Measurements from ENCODE around the gene SLC7A7.
"Not testable (repeated sequence)": the region's sequence is repeated elsewhere in the genome, so short reads cannot be mapped to it uniquely, and the experiment has no call there.

SLC7A7 gene

GRCh38 chr14:22798528-22798927 is 16.7 kb downstream of the SLC7A7 start:
- no peak overlapping the region for H3K27ac ChIP-seq
- TF ChIP-seq CTCF (conservative IDR thresholded peaks at IDR 0.05) = no peak
- no peak for TF ChIP-seq ZFX (IDR thresholded peaks at IDR 0.05)

- no peak overlapping the region for H3K27ac ChIP-seq
- TF ChIP-seq CTCF (conservative IDR thresholded peaks at IDR 0.05) (no peak), ZFX (IDR thresholded peaks at IDR 0.05) (no peak)
Measured at GRCh38 chr14:22797017-22797917, 18.0 kb downstream of the SLC7A7 start.

GRCh38 chr14:22796087-22796707 is 19.0 kb downstream of the SLC7A7 start:
- no peak for TF ChIP-seq CTCF (conservative IDR thresholded peaks at IDR 0.05)
- TF ChIP-seq ZFX (IDR thresholded peaks at IDR 0.05) = no peak
- no peak overlapping the region for H3K27ac ChIP-seq

- no peak overlapping the region for H3K27ac ChIP-seq
- TF ChIP-seq CTCF (conservative IDR thresholded peaks at IDR 0.05) = no peak
- TF ChIP-seq ZFX (IDR thresholded peaks at IDR 0.05) = no peak
Measured at GRCh38 chr14:22794551-22794951, 20.7 kb downstream of the SLC7A7 start.

- TF ChIP-seq CTCF (conservative IDR thresholded peaks at IDR 0.05) = no peak
- TF ChIP-seq ZFX (IDR thresholded peaks at IDR 0.05) = no peak
- no peak overlapping the region for H3K27ac ChIP-seq
Measured at GRCh38 chr14:22793976-22794375, 21.3 kb downstream of the SLC7A7 start.

- H3K27ac ChIP-seq = not testable (repeated sequence)
Measured at GRCh38 chr14:22793550-22793949, 21.7 kb downstream of the SLC7A7 start.

- TF ChIP-seq CTCF (conservative IDR thresholded peaks at IDR 0.05) (no peak), ZFX (IDR thresholded peaks at IDR 0.05) (no peak)
Measured at GRCh38 chr14:22792158-22792557, 23.1 kb downstream of the SLC7A7 start.

More at GRCh38 chr14:22792158-22792557, 23.1 kb downstream of the SLC7A7 start:
- no peak overlapping the region for H3K27ac ChIP-seq
